Stimulated activated CD4-positive, alpha-beta T cell treated with anti-CD3 and anti-CD28 coated beads, Interleukin-4, amount 100 ng/mL, for 4 hours (primary cell): Measurements from ENCODE around the gene ARRDC1.
"Not testable (repeated sequence)": the region's sequence is repeated elsewhere in the genome, so short reads cannot be mapped to it uniquely, and the experiment has no call there.

Experiments
- DNase-seq, 2 experiments: peaks; one replicate each; pipeline ENCODE4 v3.0.0-alpha.2; 2020

The ARRDC1 gene

GRCh38 chr9:137613738-137614523 lies 8.4 kb downstream of the ARRDC1 start:
- no peak for DNase-seq

GRCh38 chr9:137614631-137615386 lies 9.3 kb downstream of the ARRDC1 start:
- no peak for DNase-seq

- DNase-seq: no peak
These were observed 9.9 kb downstream of the ARRDC1 start for GRCh38 chr9:137615387-137615871.

GRCh38 chr9:137618105-137619067 lies 12.9 kb downstream of the ARRDC1 start, which contains the start of gene EHMT1:
Gene EHMT1 (plus strand): TSS chr9:137619005. CDS start chr9:137619029, 24 bp downstream.
- DNase-seq: peak; percentile 86 to 91

- no peak for DNase-seq
These were observed 14.0 kb downstream of the ARRDC1 start for GRCh38 chr9:137619240-137620047.

- DNase-seq: no peak
These were observed 14.5 kb downstream of the ARRDC1 start for GRCh38 chr9:137620048-137620405.

GRCh38 chr9:137620581-137620980 lies 15.1 kb downstream of the ARRDC1 start:
- DNase-seq: no peak

GRCh38 chr9:137621131-137621757 lies 15.8 kb downstream of the ARRDC1 start:
- no peak for DNase-seq

- not testable (repeated sequence) for DNase-seq
These were observed 16.7 kb downstream of the ARRDC1 start for GRCh38 chr9:137622211-137622610.

GRCh38 chr9:137626464-137626863 lies 21.0 kb downstream of the ARRDC1 start:
- DNase-seq: no peak

GRCh38 chr9:137627406-137627805 lies 21.9 kb downstream of the ARRDC1 start:
- not testable (repeated sequence) for DNase-seq

- no peak for DNase-seq
These were observed 24.6 kb downstream of the ARRDC1 start for GRCh38 chr9:137630126-137630525.

GRCh38 chr9:137630679-137631078 lies 25.2 kb downstream of the ARRDC1 start:
- no peak for DNase-seq

- DNase-seq: no peak
These were observed 26.1 kb downstream of the ARRDC1 start for GRCh38 chr9:137631345-137632229.

- DNase-seq: no peak
These were observed 27.0 kb downstream of the ARRDC1 start for GRCh38 chr9:137632230-137633161.

GRCh38 chr9:137634016-137634415 lies 28.5 kb downstream of the ARRDC1 start:
- no peak for DNase-seq

GRCh38 chr9:137638680-137639079 lies 33.2 kb downstream of the ARRDC1 start:
- DNase-seq: no peak

GRCh38 chr9:137639303-137640051 lies 34.0 kb downstream of the ARRDC1 start:
- DNase-seq: no peak
